22Rv1 (cell line): Measurements from ENCODE around the gene SPATA31C2.

Experiments
- H3K27ac ChIP-seq: fragments of 450-650 bp; 2 replicates; pipeline ENCODE4 v1.5.1; 2017
- CTCF ChIP-seq: fragments of 450-650 bp; IDR thresholded peaks from 2 replicates; pipeline ENCODE4 v1.5.1; 2017; ENCODE audit warnings: mild to moderate bottlenecking
- ZFX ChIP-seq: fragments of 450-650 bp; IDR thresholded peaks from 2 replicates; pipeline ENCODE4 v1.6.1; 2017; ENCODE audit warnings: antibody characterized with exemption, borderline replicate concordance

Gene SPATA31C2

DNA sequence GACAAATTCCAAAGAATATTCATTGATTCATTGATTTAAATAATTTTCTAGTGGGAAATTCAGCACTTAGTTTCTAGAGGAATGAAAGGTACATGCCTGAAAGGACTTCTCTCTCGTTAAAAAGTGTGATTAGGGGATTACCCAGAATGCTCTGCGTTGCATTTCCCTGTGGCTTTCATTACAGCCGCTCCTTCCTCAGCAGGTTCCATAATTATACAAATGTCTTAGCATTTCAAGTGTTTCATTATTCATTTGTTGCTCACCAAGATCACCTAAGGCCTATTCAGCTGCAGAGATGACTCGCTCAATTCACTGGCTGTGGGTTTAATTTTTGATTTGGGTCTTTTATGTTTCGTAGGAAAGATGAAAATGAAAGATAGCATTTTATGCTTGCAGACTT lies 52.8 kb downstream of the SPATA31C2 start:
- TF ChIP-seq ZFX (no peak), CTCF (no peak)
- H3K27ac ChIP-seq, result no peak overlapping the region

DNA sequence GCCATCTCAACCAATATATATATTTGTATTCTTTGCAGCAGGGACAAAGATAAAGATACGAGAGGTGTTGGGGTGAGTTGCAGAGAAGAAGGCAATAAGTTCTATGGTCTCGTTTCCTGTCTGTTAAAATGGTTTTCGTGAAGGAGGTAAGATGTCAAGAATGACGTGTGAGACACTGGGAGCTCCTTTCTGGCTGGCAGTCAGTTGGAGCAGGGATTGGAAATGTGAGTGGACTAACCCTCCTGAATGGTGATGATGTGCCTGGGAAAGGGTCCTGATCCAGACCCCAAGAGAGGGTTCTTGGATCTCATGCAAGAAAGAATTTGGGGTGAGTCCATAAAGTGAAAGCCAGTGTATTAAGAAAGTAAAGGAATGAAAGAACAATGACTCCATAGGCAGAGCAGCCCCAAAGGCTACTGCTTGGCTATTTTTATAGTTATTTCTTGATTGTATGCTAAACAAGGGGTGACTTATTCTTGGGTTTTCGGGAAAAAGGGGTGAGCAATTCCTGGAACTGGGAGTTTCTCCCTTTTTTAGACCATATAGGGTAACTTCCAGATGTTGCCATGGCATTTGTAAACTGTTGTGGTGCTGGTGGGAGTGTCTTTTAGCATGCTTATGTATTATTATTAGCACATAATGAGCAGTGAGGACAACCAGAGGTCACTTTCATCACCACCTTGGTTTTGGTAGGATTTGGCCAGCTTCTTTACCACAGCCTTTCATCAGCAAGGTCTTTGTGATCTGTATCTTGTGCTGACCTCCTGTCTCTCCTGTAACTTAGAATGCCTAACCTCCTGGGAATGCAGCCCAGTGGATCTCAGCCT lies 53.7 kb downstream of the SPATA31C2 start:
- TF ChIP-seq CTCF, result no peak
- TF ChIP-seq ZFX, result no peak

More for the DNA sequence above, 53.7 kb downstream of the SPATA31C2 start:
- H3K27ac ChIP-seq, result no peak overlapping the region
